Muscle layer of duodenum (tissue), 2 donors: ENCODE measurements around the gene RTP3.

Experiments
- H3K27ac ChIP-seq: one replicate; pipeline ENCODE4 v1.7.0; 2013; ENCODE audit warnings: mild to moderate bottlenecking, low read length
- H3K27me3 ChIP-seq: one replicate; pipeline ENCODE4 v1.7.0; 2013; ENCODE audit warnings: low read depth, mild to moderate bottlenecking, control low read depth, low read length
- H3K36me3 ChIP-seq, 2 donors: one replicate each; pipeline ENCODE4 v1.7.0; 2013; ENCODE audit warnings: low read length in 2 of 2, control low read depth in 1 of 2, mild to moderate bottlenecking in 1 of 2; ENCODE audit not compliant: insufficient read depth in 2 of 2, control insufficient read depth in 1 of 2
- H3K4me1 ChIP-seq, 2 donors: one replicate each; pipeline ENCODE4 v1.7.0; 2013; ENCODE audit warnings: low read length in 2 of 2, mild to moderate bottlenecking in 2 of 2, control low read depth in 1 of 2, moderate library complexity in 1 of 2; ENCODE audit not compliant: insufficient read depth in 2 of 2, control insufficient read depth in 1 of 2
- H3K4me3 ChIP-seq, 2 donors: one replicate each; pipeline ENCODE4 v1.7.0; 2013; ENCODE audit warnings: low read length in 2 of 2, low read depth in 1 of 2, mild to moderate bottlenecking in 1 of 2
- H3K9me3 ChIP-seq, 2 donors: one replicate each; pipeline ENCODE4 v1.7.0; 2013; ENCODE audit warnings: low read length in 2 of 2, control low read depth in 1 of 2, mild to moderate bottlenecking in 1 of 2; ENCODE audit not compliant: control insufficient read depth in 1 of 2
- donor health status: healthy.

RTP3 gene

DNA sequence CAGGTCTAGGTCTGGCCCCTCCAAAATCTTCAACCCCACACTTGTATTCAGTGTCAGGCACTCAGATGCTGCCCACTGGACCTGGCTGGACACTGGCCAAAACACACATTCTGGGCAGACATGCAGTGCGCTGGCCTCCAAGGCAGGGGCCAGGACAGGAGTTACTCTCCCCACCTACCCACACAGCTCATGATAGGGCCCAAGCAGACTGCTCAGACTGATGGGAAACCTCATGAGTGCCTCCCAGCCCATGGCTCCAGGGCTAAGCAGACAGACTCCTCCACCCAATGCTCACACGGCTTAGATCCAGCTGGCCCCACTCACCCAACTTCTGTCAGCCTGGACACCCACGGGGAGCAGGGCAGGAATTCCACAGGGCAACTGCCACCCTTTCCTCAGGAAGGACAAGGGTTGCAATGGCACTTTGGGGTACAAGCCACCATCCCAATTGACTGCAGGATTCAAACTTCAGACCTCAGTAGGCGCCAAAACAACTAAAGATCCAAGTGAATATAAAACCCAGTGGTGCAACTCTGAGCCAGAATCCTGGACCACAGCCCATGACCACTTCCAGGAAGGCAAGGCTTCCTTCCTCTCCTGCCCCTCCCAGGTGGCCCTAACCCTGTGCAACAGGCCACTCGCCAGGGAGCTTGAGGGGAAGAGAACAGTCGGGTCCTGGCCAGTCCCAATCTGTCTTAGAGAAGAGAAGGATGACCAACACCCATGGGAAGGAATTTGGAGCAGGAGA lies 34.5 kb upstream of the RTP3 start:
- Histone ChIP-seq H3K36me3 (no peaks in the 10 kb centered on the region), H3K27ac (no peak overlapping the region), H3K27me3 (peaks cover 5% of the 10 kb centered on the region), H3K4me1 (no peaks in the 10 kb centered on the region), H3K4me3 (peak overlapping the region in 1 of 2 donors; percentile 9), H3K9me3 (peaks cover 6 to 7% of the 10 kb centered on the region in 2 donors)

DNA sequence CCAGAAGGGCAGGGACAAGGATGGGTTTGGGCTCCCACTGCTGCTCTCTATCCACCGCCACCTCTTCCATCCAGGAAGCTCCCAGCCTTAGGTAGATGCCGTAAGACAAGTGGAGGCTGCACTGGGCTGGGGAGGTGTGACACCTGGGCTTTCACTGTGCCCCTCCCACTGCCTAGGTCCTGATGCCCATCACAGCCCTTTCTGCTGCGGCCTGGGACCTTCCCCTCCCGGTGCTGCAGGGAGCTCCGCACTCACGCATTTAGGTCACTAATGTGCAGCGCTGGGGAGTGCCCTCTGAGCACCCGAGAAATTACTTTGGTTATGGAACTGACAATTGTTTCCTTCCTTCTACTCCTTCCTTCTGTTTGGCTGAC lies 33.9 kb upstream of the RTP3 start:
- peaks cover 5% of the 10 kb centered on the region for H3K27me3 ChIP-seq
- no peaks in the 10 kb centered on the region for H3K36me3 ChIP-seq
- H3K4me3 ChIP-seq = no peak overlapping the region
- no peak overlapping the region for H3K27ac ChIP-seq
- H3K9me3 ChIP-seq = peaks cover 6 to 7% of the 10 kb centered on the region in 2 donors
- no peaks in the 10 kb centered on the region for H3K4me1 ChIP-seq

DNA sequence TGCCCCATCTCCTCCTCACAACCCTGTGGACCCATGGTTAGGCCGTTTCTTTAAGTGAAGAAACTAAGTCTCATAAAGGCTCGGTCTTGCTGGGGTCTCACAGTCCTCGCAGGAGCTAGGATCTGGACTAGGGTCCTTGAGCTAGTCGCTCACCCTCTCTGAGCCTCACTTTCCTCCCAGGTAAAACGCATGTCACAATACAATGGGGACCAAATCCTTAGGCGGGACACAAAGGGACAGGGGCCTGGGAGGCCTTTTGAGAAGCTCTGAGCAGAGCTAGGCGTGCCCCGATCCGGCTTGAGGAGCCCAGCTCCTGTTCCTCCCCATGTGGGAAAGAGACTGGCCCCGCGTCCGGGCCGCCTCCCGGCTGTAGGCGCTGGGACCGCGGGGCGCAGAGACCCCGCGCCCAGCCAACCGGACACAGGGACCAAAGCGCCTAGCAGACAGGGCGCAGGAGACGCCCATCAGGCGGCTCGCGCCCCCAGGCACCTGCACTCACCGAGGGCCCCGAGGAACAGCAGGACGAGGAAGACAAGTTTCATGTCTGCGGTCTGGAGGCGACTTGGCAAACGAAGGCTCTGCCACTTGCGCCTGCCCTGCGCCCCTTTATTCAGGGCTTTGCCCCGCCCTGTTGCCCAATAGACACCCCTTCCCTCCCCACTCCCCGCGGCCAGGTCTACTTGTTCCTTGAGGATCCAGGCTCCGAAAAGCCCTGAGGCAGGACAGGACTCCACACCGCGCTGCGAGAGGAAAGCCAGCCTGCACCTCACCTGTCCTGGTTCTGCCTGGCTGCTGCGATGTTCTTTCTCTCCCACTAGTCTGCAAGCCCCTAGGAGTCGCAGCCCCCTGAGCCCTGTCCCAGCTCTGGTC lies 33.2 kb upstream of the RTP3 start, which contains the start of gene LTF:
Gene LTF (minus strand): TSS at position 580 of the 870 bp plus-strand sequence. CDS start 38 bp downstream, at position 542.
- peaks cover 5% of the 10 kb centered on the region for H3K27me3 ChIP-seq
- H3K27ac ChIP-seq = no peak within 1 kb of the TSS
- H3K36me3 ChIP-seq = no peaks in the 10 kb centered on the region
- peaks cover 6 to 7% of the 10 kb centered on the region in 2 donors for H3K9me3 ChIP-seq
- H3K4me1 ChIP-seq = no peaks in the 10 kb centered on the region
- no peak within 1 kb of the TSS for H3K4me3 ChIP-seq

DNA sequence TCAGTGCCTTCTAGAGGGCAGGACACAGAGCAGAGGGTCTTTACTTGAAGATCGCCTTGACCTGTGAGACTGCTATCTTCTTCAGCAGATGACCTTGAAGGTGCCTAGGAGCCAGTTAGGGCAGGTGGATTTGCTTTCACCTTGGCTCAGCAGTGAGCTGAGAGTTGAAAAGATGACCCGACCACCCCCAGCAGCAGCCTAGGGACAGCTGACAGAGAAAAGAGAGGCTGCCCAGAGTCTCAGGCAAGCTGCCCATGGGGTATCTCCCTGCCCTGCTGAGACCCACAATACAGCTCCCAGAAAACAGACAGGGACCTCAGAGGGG lies 32.6 kb upstream of the RTP3 start:
- H3K27ac ChIP-seq = no peak overlapping the region
- no peaks in the 10 kb centered on the region for H3K36me3 ChIP-seq
- H3K4me3 ChIP-seq = no peak overlapping the region
- peaks cover 5% of the 10 kb centered on the region for H3K27me3 ChIP-seq
- no peaks in the 10 kb centered on the region for H3K4me1 ChIP-seq
- H3K9me3 ChIP-seq = peaks cover 6% of the 10 kb centered on the region in 2 donors

DNA sequence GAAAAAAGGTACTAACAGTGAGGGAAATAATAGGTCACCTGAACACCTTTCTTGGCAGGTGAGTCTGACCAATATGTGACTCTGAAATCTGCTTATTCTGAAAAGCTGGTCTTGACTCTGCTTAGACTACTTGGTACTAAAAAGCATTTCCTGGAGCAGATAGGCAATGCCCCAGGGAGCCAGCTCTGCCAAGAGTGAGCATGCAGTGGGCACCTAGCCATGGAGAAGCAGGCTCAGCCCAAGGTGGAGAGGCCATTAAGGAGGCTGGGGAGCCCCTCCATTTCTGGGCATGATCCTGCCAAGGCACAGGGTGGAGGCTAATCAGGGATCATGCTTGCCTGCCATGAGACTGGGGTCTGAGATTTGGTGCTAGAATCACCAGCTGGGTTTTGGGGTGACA lies 31.5 kb upstream of the RTP3 start:
- H3K4me3 ChIP-seq = no peak overlapping the region
- no peaks in the 10 kb centered on the region for H3K9me3 ChIP-seq
- no peaks in the 10 kb centered on the region for H3K36me3 ChIP-seq
- H3K27ac ChIP-seq = no peak overlapping the region
- H3K4me1 ChIP-seq = no peaks in the 10 kb centered on the region
- H3K27me3 ChIP-seq = peaks cover 5% of the 10 kb centered on the region

DNA sequence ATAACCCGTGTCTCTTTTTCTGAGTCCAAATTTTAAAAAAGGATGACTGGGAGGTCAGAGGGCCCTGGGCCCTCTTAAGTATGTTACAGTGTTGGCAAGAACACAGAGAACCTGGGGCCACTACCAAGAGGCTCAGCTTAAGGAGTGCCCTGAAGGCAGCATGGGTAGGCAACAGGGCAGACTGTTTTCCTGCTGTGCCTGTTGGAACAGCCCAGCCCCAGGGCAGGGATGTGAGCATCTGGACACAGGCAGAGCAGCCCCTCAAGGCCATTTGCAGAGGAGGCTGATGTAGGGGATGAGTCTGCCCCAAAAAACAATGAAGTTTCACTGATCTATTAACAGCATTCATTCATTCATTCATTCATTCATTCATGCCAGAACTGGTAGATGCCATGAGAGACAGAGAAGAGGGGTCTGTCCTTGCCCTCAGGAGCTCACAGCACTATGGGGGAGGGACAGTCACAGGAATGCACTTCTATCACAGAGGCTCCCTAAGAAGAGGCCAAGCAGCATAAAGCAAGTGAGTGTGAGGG lies 30.8 kb upstream of the RTP3 start:
- no peaks in the 10 kb centered on the region for H3K9me3 ChIP-seq
- no peaks in the 10 kb centered on the region for H3K4me1 ChIP-seq
- no peak overlapping the region for H3K27ac ChIP-seq
- peaks cover 5% of the 10 kb centered on the region for H3K27me3 ChIP-seq
- H3K4me3 ChIP-seq = no peak overlapping the region
- H3K36me3 ChIP-seq = no peaks in the 10 kb centered on the region

DNA sequence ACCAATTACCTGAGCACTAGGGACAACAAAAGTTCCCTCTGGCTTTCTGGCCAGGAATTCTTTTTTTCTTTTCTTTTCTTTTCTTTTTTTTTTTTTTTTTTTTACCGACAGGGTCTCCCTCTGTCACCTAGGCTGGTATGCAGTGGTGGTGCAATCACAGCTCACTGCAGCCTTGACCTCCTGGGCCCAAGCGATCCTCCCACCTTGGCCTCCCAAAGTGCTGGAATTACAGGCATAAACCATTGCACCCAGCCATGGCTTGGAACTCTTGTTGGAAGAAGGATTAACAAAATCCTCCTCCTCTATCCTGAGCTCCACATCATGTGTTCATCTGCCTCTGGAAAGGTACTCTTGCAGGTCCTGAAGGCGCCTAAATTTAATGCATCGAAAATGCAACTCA lies 30.2 kb upstream of the RTP3 start:
- H3K36me3 ChIP-seq = no peaks in the 10 kb centered on the region
- no peaks in the 10 kb centered on the region for H3K4me1 ChIP-seq

DNA sequence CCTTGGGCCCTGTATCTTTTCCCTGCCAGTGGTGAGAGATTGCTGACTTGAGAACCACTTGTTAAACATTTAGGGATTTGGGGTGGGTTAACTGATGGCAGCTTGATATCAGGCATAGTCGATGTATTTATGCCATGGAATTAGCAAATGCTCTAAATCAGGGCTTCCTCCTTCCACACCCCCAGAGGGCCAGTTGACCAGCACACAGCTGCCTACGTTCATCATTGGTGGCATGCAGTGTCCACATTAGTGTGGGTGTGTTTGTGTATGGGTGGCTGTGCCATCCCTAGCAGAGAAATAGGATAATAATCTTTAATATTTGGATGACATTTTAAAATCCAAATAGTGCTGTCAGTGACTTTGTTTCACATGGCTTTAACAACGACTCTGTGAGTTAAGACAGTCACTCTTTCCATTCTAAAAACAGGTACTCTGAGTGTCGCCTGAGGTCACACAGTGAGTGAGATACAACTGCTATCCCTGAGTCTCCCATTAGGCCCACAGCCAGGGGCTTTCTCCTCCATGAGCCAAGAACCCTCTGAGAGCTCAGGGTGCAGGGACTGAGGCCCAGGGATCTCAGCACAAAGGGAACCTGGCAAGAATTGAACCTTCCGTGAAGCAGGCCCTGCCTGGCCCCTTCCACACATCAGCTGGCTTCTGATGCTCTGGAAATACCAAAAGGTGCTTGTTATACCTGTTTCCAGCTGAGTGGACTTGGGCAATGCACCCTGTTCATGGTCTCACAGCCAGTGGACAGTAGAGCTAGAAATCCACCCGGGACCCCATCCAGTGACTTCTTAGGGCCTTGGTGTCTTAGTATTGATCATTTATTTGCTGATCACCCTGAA lies 28.8 kb upstream of the RTP3 start:
- Histone ChIP-seq H3K4me3 (no peak overlapping the region), H3K36me3 (no peaks in the 10 kb centered on the region), H3K27me3 (peaks cover 5% of the 10 kb centered on the region), H3K4me1 (no peaks in the 10 kb centered on the region), H3K27ac (no peak overlapping the region), H3K9me3 (no peaks in the 10 kb centered on the region)

More for the DNA sequence above, 30.2 kb upstream of the RTP3 start:
- peaks cover 5% of the 10 kb centered on the region for H3K27me3 ChIP-seq
- H3K4me3 ChIP-seq = no peak overlapping the region
- no peaks in the 10 kb centered on the region for H3K9me3 ChIP-seq
- no peak overlapping the region for H3K27ac ChIP-seq

DNA sequence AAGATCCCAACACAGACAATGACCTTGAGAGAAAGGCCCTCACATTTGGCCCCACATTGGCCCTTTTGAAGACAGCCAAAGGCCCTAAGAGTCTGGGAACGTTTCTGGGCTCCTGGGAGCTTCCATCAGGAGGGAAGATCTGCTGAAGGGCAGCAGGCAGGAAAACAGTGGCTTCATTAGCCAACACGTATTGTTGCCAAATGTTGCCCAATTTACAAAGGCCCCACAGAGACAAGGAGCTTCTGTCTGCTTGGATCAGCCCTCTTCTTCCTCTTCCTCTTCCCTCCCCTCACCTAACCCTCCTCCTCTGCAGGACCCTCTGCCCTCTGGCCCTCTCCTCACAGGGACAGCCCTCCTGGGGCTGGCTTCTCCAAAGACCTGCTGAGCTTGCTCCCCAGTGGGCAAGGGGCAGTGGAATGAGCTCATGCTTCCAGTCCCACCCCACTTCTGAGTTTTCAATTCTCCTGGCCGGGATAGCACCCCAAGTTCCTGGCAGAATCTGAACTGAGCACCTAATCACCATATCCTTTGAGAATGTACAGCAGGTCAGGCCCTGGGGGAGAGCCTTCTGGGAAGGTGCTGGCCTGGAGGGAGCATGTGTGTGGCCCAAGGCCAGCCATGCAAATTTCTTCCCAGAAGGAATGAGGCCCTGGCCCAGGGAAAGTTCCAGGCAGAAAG lies 28.0 kb upstream of the RTP3 start:
- H3K27me3 ChIP-seq = no peaks in the 10 kb centered on the region
- H3K4me3 ChIP-seq = no peak overlapping the region
- H3K27ac ChIP-seq = no peak overlapping the region
- H3K36me3 ChIP-seq = no peaks in the 10 kb centered on the region
- H3K9me3 ChIP-seq = peaks cover 0 to 3% of the 10 kb centered on the region in 2 donors
- H3K4me1 ChIP-seq = no peaks in the 10 kb centered on the region

DNA sequence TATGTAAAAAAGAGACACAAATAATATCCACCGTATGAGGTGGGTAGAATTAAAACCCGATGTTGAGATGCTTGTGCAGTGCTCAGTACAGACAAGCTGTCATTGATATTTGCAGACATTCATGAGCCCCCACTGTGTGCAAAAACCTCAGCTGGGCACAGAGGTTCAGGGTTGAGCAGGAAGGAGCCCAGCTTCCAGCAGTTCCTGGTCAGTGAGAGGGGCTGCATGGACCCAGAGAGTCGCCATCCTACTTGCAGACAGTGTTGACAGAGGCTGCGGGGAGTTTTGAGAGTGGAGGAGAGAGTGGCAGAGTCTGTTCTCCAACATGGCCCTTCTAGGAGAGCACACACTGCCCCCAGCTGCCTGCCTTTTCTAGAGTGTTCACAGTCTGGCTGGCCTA lies 26.9 kb upstream of the RTP3 start:
- Histone ChIP-seq H3K27ac (no peak overlapping the region), H3K4me1 (no peaks in the 10 kb centered on the region), H3K27me3 (no peaks in the 10 kb centered on the region), H3K9me3 (peaks cover 0 to 7% of the 10 kb centered on the region in 2 donors), H3K36me3 (no peaks in the 10 kb centered on the region), H3K4me3 (no peak overlapping the region)
